ENCODE data around the gene PACRG.

Gene PACRG

DNA sequence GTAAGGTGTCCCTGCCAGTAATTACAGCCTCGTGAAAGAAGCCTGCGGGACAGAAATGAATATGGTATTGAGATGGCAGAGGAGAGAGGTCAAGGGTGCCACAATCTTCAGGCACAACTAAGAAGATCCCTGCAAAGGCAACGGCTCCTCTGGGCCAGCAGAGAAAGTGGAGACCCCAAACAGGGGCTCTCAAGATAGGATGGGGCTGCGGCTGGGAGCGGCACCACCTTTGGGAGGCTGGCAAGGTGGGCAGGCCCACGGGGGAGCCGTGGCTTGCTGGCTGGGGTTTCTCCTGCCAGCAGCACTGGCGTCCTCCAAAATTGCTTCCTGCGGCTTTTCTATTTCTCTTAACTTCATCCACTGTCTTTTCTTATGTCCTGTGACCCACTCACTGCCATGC, 503.1 kb downstream of the PACRG start:
- H3K4me2 ChIP-seq, result no peak overlapping the region
- H3K79me2 ChIP-seq (ENCODE audit: insufficient read depth, low read depth), result no peaks in the 10 kb centered on the region
- H3K36me3 ChIP-seq (ENCODE audit: insufficient read depth), result no peaks in the 10 kb centered on the region
- H3K4me1 ChIP-seq (ENCODE audit: low read depth, poor library complexity, severe bottlenecking), result no peaks in the 10 kb centered on the region
- TF ChIP-seq, protein P1, sequence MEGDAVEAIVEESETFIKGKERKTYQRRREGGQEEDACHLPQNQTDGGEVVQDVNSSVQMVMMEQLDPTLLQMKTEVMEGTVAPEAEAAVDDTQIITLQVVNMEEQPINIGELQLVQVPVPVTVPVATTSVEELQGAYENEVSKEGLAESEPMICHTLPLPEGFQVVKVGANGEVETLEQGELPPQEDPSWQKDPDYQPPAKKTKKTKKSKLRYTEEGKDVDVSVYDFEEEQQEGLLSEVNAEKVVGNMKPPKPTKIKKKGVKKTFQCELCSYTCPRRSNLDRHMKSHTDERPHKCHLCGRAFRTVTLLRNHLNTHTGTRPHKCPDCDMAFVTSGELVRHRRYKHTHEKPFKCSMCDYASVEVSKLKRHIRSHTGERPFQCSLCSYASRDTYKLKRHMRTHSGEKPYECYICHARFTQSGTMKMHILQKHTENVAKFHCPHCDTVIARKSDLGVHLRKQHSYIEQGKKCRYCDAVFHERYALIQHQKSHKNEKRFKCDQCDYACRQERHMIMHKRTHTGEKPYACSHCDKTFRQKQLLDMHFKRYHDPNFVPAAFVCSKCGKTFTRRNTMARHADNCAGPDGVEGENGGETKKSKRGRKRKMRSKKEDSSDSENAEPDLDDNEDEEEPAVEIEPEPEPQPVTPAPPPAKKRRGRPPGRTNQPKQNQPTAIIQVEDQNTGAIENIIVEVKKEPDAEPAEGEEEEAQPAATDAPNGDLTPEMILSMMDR (conservative IDR thresholded peaks at IDR 0.05; ENCODE audit: low read depth, low read length), result no peak
- H2AFZ ChIP-seq (ENCODE audit: low read depth), result no peak overlapping the region
- no peak overlapping the region for H3K9ac ChIP-seq
- no peak overlapping the region for H3K27ac ChIP-seq
- H3K27me3 ChIP-seq (ENCODE audit: insufficient read depth, low read depth), result no peaks in the 10 kb centered on the region
- no peak overlapping the region for H3K4me3 ChIP-seq (IDR thresholded peaks at IDR 0.05; ENCODE audit: insufficient read depth, low read depth, low read length)
- no peaks in the 10 kb centered on the region for H4K20me1 ChIP-seq (ENCODE audit: insufficient read depth)

GRCh38 chr6:163231356-163232014, 503.7 kb downstream of the PACRG start:
- Histone ChIP-seq H2AFZ (ENCODE audit: low read depth) (no peak overlapping the region), H4K20me1 (ENCODE audit: insufficient read depth) (no peaks in the 10 kb centered on the region), H3K27ac (no peak overlapping the region), H3K4me3 (IDR thresholded peaks at IDR 0.05; ENCODE audit: insufficient read depth, low read depth, low read length) (no peak overlapping the region), H3K4me2 (no peak overlapping the region), H3K4me1 (ENCODE audit: low read depth, poor library complexity, severe bottlenecking) (no peaks in the 10 kb centered on the region), H3K79me2 (ENCODE audit: insufficient read depth, low read depth) (no peaks in the 10 kb centered on the region), H3K36me3 (ENCODE audit: insufficient read depth) (no peaks in the 10 kb centered on the region), H3K9ac (no peak overlapping the region), H3K27me3 (ENCODE audit: insufficient read depth, low read depth) (no peaks in the 10 kb centered on the region)
- TF ChIP-seq, protein P1 (conservative IDR thresholded peaks at IDR 0.05; ENCODE audit: low read depth, low read length), result no peak

GRCh38 chr6:163232015-163232523, 504.3 kb downstream of the PACRG start:
- Histone ChIP-seq H4K20me1 (ENCODE audit: insufficient read depth) (no peaks in the 10 kb centered on the region), H3K4me3 (IDR thresholded peaks at IDR 0.05; ENCODE audit: insufficient read depth, low read depth, low read length) (no peak overlapping the region), H3K79me2 (ENCODE audit: insufficient read depth, low read depth) (no peaks in the 10 kb centered on the region), H3K4me2 (no peak overlapping the region), H2AFZ (ENCODE audit: low read depth) (no peak overlapping the region), H3K27me3 (ENCODE audit: insufficient read depth, low read depth) (no peaks in the 10 kb centered on the region), H3K36me3 (ENCODE audit: insufficient read depth) (no peaks in the 10 kb centered on the region), H3K9ac (no peak overlapping the region), H3K27ac (no peak overlapping the region), H3K4me1 (ENCODE audit: low read depth, poor library complexity, severe bottlenecking) (no peaks in the 10 kb centered on the region)
- TF ChIP-seq, protein P1 (conservative IDR thresholded peaks at IDR 0.05; ENCODE audit: low read depth, low read length), result no peak

GRCh38 chr6:163232649-163233048, 504.9 kb downstream of the PACRG start:
- no peaks in the 10 kb centered on the region for H3K79me2 ChIP-seq (ENCODE audit: insufficient read depth, low read depth)
- no peaks in the 10 kb centered on the region for H4K20me1 ChIP-seq (ENCODE audit: insufficient read depth)
- no peak overlapping the region for H3K9ac ChIP-seq
- no peaks in the 10 kb centered on the region for H3K27me3 ChIP-seq (ENCODE audit: insufficient read depth, low read depth)
- TF ChIP-seq, protein P1 (conservative IDR thresholded peaks at IDR 0.05; ENCODE audit: low read depth, low read length), result no peak
- H2AFZ ChIP-seq (ENCODE audit: low read depth), result no peak overlapping the region
- no peaks in the 10 kb centered on the region for H3K4me1 ChIP-seq (ENCODE audit: low read depth, poor library complexity, severe bottlenecking)
- H3K36me3 ChIP-seq (ENCODE audit: insufficient read depth), result no peaks in the 10 kb centered on the region
- no peak overlapping the region for H3K27ac ChIP-seq
- H3K4me3 ChIP-seq (IDR thresholded peaks at IDR 0.05; ENCODE audit: insufficient read depth, low read depth, low read length), result no peak overlapping the region
- no peak overlapping the region for H3K4me2 ChIP-seq
